Peyer's patch (tissue), 4 donors: ENCODE results near the gene MIPEP. TPM values are rescaled to one million over a fixed set of nuclear protein-coding genes. Genes with fewer than 3 reads are reported as not detected.
A peak's percentile ranks its signal among the peaks of the same experiment; 100 is the strongest.

ENCODE experiments used
- DNase-seq, 3 donors: peaks; one replicate each; pipeline ENCODE4 v3.0.0-alpha.2; 2017 to 2019
- H3K27ac ChIP-seq, 4 donors: fragments of 200-600 bp; sonication (generic); one replicate each; pipeline ENCODE4 v1.5.1; 2016 to 2019
- H3K27me3 ChIP-seq, 2 donors: fragments of 200-600 bp; sonication (generic); one replicate each; pipeline ENCODE4 v1.5.1; 2019
- H3K36me3 ChIP-seq, 3 donors: fragments of 200-600 bp; sonication (generic); one replicate each; pipeline ENCODE4 v1.5.1; 2016 to 2019
- H3K4me1 ChIP-seq, 4 donors: fragments of 200-600 bp; sonication (generic); one replicate each; pipeline ENCODE4 v1.5.1; 2016 to 2019
- H3K4me3 ChIP-seq, 4 donors: fragments of 200-600 bp; sonication (generic); 1 replicate in 3 of 4; 2 replicates in 1 of 4; pipeline ENCODE4 v1.5.1; 2016 to 2019; ENCODE audit warnings: mild to moderate bottlenecking in 1 of 4
- H3K9me3 ChIP-seq, 4 donors: fragments of 200-600 bp; sonication (generic); one replicate each; pipeline ENCODE4 v1.5.1; 2016 to 2019; ENCODE audit warnings: mild to moderate bottlenecking in 1 of 4
- POLR2A ChIP-seq, 2 donors: fragments of 450-650 bp; IDR thresholded peaks; one replicate each; pipeline ENCODE4 v1.5.1; 2017; ENCODE audit warnings: antibody characterized with exemption in 2 of 2, mild to moderate bottlenecking in 2 of 2, moderate library complexity in 2 of 2
- total RNA-seq, 4 donors: library from RNA; depleted of rRNA; stranded (reverse); fragments of >200 nt; gene quantifications; one replicate each; pipeline ENCODE4 v1.1.0, GENCODE V29; 2016
- TF ChIP-seq, protein P1 (sequence below), 6 experiments: fragments of 450-650 bp in 4 of 6; fragments of 200-600 bp in 2 of 6; sonication (generic) in 1 of 6; IDR thresholded peaks; one replicate each; pipeline ENCODE4 v1.5.1; 2017 to 2019; ENCODE audit warnings: antibody characterized with exemption in 6 of 6, mild to moderate bottlenecking in 3 of 6, moderate library complexity in 1 of 6

The MIPEP gene
- total RNA-seq, 4 donors from 2014 or later: 10.7 to 17.0 (median 12.5) TPM

GRCh38 chr13:23701186-23701585, 188.0 kb downstream of the MIPEP start:
- no peak overlapping the region for H3K27ac ChIP-seq
- no peaks in the 10 kb centered on the region for H3K27me3 ChIP-seq
- no peaks in the 10 kb centered on the region for H3K36me3 ChIP-seq
- H3K4me3 ChIP-seq: no peak overlapping the region
- no peak for TF ChIP-seq POLR2A (IDR thresholded peaks at IDR 0.05)
- TF ChIP-seq, protein P1, sequence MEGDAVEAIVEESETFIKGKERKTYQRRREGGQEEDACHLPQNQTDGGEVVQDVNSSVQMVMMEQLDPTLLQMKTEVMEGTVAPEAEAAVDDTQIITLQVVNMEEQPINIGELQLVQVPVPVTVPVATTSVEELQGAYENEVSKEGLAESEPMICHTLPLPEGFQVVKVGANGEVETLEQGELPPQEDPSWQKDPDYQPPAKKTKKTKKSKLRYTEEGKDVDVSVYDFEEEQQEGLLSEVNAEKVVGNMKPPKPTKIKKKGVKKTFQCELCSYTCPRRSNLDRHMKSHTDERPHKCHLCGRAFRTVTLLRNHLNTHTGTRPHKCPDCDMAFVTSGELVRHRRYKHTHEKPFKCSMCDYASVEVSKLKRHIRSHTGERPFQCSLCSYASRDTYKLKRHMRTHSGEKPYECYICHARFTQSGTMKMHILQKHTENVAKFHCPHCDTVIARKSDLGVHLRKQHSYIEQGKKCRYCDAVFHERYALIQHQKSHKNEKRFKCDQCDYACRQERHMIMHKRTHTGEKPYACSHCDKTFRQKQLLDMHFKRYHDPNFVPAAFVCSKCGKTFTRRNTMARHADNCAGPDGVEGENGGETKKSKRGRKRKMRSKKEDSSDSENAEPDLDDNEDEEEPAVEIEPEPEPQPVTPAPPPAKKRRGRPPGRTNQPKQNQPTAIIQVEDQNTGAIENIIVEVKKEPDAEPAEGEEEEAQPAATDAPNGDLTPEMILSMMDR (IDR thresholded peaks at IDR 0.05): no peak
- H3K4me1 ChIP-seq: peaks cover 0 to 5% (median under 1%) of the 10 kb centered on the region in 4 donors
- DNase-seq: no peak
- H3K9me3 ChIP-seq: no peaks in the 10 kb centered on the region

DNA sequence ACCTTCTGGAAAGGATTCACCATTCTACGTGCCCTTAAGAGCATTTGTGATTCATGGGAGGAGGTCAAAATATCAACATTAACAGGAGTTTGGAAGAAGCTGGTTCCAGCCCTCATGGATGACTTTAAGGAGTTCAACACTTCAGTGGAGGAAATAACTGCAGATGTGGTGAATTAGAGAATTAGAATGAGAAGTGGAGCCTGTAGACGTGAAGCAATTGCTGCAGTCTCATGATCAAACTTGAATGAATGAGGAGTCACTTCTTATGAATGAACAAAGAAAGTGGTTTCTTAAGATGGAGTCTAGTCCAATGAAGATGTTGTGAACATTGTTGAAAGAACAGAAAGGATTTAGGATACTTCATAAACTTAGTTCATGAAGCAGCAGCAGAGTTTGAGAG, 189.9 kb downstream of the MIPEP start:
- no peak for DNase-seq
- TF ChIP-seq, protein P1 (IDR thresholded peaks at IDR 0.05): no peak
- TF ChIP-seq POLR2A (IDR thresholded peaks at IDR 0.05): no peak
- no peaks in the 10 kb centered on the region for H3K27me3 ChIP-seq

GRCh38 chr13:23697772-23698313, 191.4 kb downstream of the MIPEP start:
- Histone ChIP-seq H3K4me1 (peaks cover 0 to 9% (median 4%) of the 10 kb centered on the region in 4 donors), H3K27ac (no peak overlapping the region), H3K27me3 (no peaks in the 10 kb centered on the region), H3K9me3 (no peaks in the 10 kb centered on the region), H3K4me3 (no peak overlapping the region), H3K36me3 (no peaks in the 10 kb centered on the region)
- no peak for DNase-seq
- no peak for TF ChIP-seq POLR2A (IDR thresholded peaks at IDR 0.05)
- TF ChIP-seq, protein P1 (IDR thresholded peaks at IDR 0.05): no peak

More for the DNA sequence above, 189.9 kb downstream of the MIPEP start:
- H3K9me3 ChIP-seq: no peaks in the 10 kb centered on the region
- H3K4me1 ChIP-seq: peaks cover 0 to 9% (median 4%) of the 10 kb centered on the region in 4 donors
- no peak overlapping the region for H3K4me3 ChIP-seq
- no peaks in the 10 kb centered on the region for H3K36me3 ChIP-seq
- no peak overlapping the region for H3K27ac ChIP-seq

GRCh38 chr13:23696610-23697009, 192.6 kb downstream of the MIPEP start:
- Histone ChIP-seq H3K27me3 (no peaks in the 10 kb centered on the region), H3K27ac (no peak overlapping the region), H3K4me1 (peaks cover 0 to 9% (median 4%) of the 10 kb centered on the region in 4 donors), H3K36me3 (no peaks in the 10 kb centered on the region), H3K9me3 (no peaks in the 10 kb centered on the region), H3K4me3 (no peak overlapping the region)
- TF ChIP-seq, protein P1 (IDR thresholded peaks at IDR 0.05): no peak
- TF ChIP-seq POLR2A (IDR thresholded peaks at IDR 0.05): no peak
- no peak for DNase-seq

DNA sequence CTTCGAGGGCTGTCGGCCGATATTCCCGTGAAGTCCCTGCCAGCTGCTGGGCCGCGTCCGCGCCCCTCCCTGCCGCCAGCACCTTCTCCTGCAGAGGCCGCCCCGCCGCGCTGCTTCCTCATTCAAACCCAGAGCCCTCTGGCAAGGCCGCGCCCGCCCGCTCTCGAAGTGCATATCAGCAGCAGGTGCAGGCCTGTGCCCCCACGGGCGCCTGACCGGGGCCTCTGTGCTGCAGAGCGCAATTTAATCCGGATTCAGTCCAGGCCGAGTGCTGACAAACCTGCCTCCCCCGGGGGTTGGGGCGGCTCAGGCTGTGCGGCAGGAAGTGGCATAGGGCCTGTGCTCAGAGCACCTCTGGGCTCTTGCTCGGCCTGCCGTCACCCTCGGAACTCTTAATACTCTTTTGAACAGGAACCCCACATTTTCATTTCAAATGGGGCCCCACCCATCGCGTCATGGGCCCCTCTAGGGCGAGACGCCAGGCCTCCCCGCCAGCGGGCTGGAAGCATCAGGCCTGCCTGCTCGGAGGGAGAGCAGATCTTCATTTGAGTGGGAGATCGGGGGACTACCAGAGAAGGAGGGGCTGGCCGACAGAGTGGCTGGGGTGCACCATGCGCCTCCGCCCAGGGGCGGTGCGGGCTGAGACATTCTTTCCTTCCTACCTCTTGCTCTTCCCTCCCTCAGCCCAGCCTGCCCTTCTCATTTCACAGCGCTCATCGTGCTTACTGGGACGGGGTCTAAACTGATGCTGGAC, 193.3 kb downstream of the MIPEP start:
- no peaks in the 10 kb centered on the region for H3K27me3 ChIP-seq
- H3K9me3 ChIP-seq: no peaks in the 10 kb centered on the region
- peaks cover 0 to 9% (median 4%) of the 10 kb centered on the region in 4 donors for H3K4me1 ChIP-seq
- H3K27ac ChIP-seq: peak overlapping the region in 1 of 4 donors; percentile 40
- H3K4me3 ChIP-seq: peak overlapping the region; percentile 2 to 29 (median 18)
- no peaks in the 10 kb centered on the region for H3K36me3 ChIP-seq
- DNase-seq: peak in 2 of 3 donors; percentile 51 to 59
- TF ChIP-seq, protein P1 (IDR thresholded peaks at IDR 0.05): no peak
